ENCODE measurements around the gene LEPR.
"Not testable (repeated sequence)": the region's sequence is repeated elsewhere in the genome, so short reads cannot be mapped to it uniquely, and the experiment has no call there.

The LEPR gene

GRCh38 chr1:65437616-65438015 lies 17.1 kb downstream of the LEPR start:
- H3K27ac Mint-ChIP-seq, result no peak overlapping the region
- H3K27me3 Mint-ChIP-seq, result no peaks in the 10 kb centered on the region
- H3K9me3 Mint-ChIP-seq, result no peaks in the 10 kb centered on the region
- no peak overlapping the region for H3K4me3 Mint-ChIP-seq
- no peaks in the 10 kb centered on the region for H3K4me1 Mint-ChIP-seq (ENCODE audit: low read depth)
- peaks cover 15% of the 10 kb centered on the region for H3K36me3 Mint-ChIP-seq (ENCODE audit: low read depth)
- DNase-seq, result no peak

DNA sequence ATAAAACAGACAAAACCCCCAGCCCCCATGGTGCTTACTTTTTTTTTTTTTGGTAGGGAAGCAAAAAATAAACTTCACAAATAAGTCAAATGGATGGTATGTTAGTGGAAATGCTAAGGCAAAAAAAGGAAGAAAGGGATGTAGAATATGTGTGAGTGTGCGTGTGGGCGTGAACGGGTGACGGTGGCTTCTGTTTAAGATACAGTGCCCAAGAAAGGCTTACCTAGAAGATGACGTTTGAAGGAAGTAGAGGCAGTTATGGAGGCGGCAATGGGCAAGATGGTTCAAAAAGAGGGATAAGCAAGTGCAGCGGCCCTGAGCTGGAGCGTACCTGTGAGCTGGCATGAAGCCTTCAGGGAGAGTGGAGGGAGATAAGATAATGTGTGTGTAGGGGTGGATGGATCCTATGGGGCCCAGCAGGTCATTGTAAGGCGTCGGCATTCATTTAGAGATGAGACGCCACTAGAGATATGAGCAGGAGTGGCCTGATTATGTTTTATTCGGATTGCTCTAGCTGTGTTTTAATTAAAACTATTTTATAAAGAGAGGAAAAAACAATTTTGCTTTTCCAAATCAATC lies 19.9 kb downstream of the LEPR start:
- no peak for DNase-seq
- Mint-ChIP-seq H3K27ac (no peak overlapping the region), H3K36me3 (ENCODE audit: low read depth) (peaks cover 3% of the 10 kb centered on the region), H3K9me3 (no peaks in the 10 kb centered on the region), H3K27me3 (no peaks in the 10 kb centered on the region), H3K4me1 (ENCODE audit: low read depth) (no peaks in the 10 kb centered on the region), H3K4me3 (no peak overlapping the region)

GRCh38 chr1:65440915-65441314 lies 20.4 kb downstream of the LEPR start:
- Mint-ChIP-seq H3K4me3 (no peak overlapping the region), H3K9me3 (no peaks in the 10 kb centered on the region), H3K27me3 (no peaks in the 10 kb centered on the region), H3K27ac (no peak overlapping the region), H3K4me1 (ENCODE audit: low read depth) (no peaks in the 10 kb centered on the region), H3K36me3 (ENCODE audit: low read depth) (peaks cover 3% of the 10 kb centered on the region)
- no peak for DNase-seq

- H3K4me3 Mint-ChIP-seq, result no peak overlapping the region
- no peaks in the 10 kb centered on the region for H3K9me3 Mint-ChIP-seq
- H3K27ac Mint-ChIP-seq, result no peak overlapping the region
- H3K36me3 Mint-ChIP-seq (ENCODE audit: low read depth), result no peaks in the 10 kb centered on the region
- H3K27me3 Mint-ChIP-seq, result no peaks in the 10 kb centered on the region
- no peaks in the 10 kb centered on the region for H3K4me1 Mint-ChIP-seq (ENCODE audit: low read depth)
- DNase-seq, result no peak
These were observed 21.0 kb downstream of the LEPR start for GRCh38 chr1:65441464-65441863.

DNA sequence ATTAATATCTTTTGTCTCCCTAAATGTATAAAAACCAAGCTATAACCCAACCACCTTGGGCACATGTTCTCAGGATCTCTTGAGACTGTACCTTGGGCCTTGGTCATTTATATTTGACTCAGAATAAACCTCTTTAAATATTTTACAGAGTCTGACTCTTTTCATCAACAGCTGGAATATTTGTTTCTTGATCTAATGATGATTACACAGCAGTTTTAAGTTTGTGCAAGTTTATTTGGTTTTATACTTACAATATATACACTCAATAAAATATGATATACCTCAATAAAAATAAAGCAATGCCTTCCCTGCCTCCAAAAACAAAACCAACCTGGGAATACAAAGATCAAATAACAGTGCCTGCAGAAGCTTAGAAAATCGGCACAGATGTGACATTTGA lies 22.0 kb downstream of the LEPR start:
- no peak overlapping the region for H3K4me3 Mint-ChIP-seq
- no peaks in the 10 kb centered on the region for H3K9me3 Mint-ChIP-seq
- no peaks in the 10 kb centered on the region for H3K27me3 Mint-ChIP-seq
- no peaks in the 10 kb centered on the region for H3K36me3 Mint-ChIP-seq (ENCODE audit: low read depth)
- no peak for DNase-seq
- H3K4me1 Mint-ChIP-seq (ENCODE audit: low read depth), result no peaks in the 10 kb centered on the region
- H3K27ac Mint-ChIP-seq, result no peak overlapping the region

DNA sequence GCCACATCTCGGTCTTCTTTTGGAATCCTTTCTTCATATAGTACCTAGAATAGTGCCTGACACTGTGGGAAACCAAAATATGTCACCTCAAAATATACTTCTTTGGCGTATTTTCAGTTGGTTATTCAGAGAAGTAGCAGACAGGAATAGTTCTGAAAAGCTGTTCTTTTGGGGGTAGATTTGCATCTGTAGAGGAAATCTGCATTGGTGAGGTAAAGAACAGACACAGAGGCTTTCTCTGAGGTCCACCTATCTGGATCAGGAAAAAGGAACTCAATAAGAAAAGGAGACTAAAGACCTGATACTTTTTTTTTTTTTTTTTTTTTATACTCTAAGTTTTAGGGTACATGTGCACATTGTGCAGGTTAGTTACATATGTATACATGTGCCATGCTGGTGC lies 23.2 kb downstream of the LEPR start:
- Mint-ChIP-seq H3K4me3 (no peak overlapping the region), H3K36me3 (ENCODE audit: low read depth) (no peaks in the 10 kb centered on the region), H3K27ac (no peak overlapping the region), H3K4me1 (ENCODE audit: low read depth) (no peaks in the 10 kb centered on the region), H3K9me3 (no peaks in the 10 kb centered on the region), H3K27me3 (no peaks in the 10 kb centered on the region)
- no peak for DNase-seq

- Mint-ChIP-seq H3K4me3 (no peak overlapping the region), H3K9me3 (no peaks in the 10 kb centered on the region), H3K4me1 (ENCODE audit: low read depth) (no peaks in the 10 kb centered on the region), H3K27me3 (no peaks in the 10 kb centered on the region), H3K27ac (no peak overlapping the region), H3K36me3 (ENCODE audit: low read depth) (no peaks in the 10 kb centered on the region)
- DNase-seq, result no peak
These were observed 23.7 kb downstream of the LEPR start for GRCh38 chr1:65444128-65444640.

DNA sequence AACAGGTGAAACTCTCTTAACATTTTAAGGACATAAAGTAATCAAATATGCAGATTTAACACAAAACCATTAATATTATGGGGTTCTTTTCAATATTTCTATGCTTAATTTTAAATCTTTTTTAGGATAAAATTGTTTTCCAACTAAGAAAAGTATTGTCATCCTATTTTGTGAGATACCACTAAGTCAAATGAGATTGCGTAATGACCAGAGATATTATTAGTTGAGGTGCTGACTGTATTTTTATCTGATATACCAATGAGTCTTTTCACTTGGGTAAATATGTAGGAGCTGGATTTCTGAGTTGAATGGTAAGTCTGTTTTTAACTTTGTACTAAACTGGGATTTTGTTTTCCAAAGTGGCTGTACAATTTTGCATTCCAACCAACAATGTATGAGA lies 25.4 kb downstream of the LEPR start:
- Mint-ChIP-seq H3K4me3 (no peak overlapping the region), H3K4me1 (ENCODE audit: low read depth) (no peaks in the 10 kb centered on the region), H3K9me3 (no peaks in the 10 kb centered on the region), H3K27ac (no peak overlapping the region), H3K27me3 (no peaks in the 10 kb centered on the region), H3K36me3 (ENCODE audit: low read depth) (no peaks in the 10 kb centered on the region)
- DNase-seq, result no peak

DNA sequence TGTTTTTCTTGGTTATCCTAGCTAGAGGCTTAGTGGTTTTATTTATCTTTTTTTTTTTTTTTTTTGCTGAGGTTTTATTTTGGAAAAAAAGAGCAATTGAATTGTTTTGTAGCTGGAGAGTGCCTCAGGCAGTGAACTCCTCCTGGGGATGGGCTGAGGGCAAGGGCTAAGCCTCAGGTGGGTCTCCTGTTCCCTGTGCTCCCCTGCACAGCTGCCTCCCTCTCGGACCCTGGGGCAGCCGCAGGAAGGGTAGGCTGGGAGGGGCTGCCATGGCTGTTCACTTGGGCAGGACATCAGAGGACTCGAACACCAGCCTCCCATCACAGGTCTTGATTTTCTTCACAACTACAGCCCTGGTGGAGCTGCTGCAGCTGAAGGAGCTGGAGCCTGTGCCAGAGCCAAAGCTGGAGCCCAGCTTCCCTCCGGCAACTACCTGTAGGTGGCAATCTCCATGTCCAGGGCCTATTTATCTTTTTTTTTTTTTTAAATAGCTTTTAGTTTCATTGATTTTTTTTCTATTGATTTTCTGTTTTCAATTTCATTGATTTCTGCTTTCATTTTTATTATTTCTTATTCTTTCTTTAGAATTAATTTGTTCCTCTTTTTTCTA lies 28.9 kb downstream of the LEPR start:
- no peak for DNase-seq
- H3K27me3 Mint-ChIP-seq, result no peaks in the 10 kb centered on the region
- H3K27ac Mint-ChIP-seq, result no peak overlapping the region
- no peaks in the 10 kb centered on the region for H3K4me1 Mint-ChIP-seq (ENCODE audit: low read depth)
- H3K36me3 Mint-ChIP-seq (ENCODE audit: low read depth), result no peaks in the 10 kb centered on the region
- no peak overlapping the region for H3K4me3 Mint-ChIP-seq
- peaks cover 2% of the 10 kb centered on the region for H3K9me3 Mint-ChIP-seq

DNA sequence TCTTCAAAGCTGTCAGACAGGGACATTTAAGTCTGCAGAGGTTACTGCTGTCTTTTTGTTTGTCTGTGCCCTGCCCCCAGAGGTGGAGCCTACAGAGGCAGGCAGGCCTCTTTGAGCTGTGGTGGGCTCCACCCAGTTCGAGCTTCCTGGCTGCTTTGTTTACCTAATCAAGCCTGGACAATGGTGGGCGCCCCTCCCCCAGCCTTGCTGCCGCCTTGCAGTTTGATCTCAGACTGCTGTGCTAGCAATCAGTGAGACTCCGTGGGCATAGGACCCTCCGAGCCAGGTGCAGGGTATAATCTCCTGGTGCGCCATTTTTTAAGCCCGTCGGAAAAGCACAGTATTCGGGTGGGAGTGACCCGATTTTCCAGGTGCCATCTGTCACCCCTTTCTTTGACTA lies 35.2 kb downstream of the LEPR start:
- DNase-seq; H3K36me3 Mint-ChIP-seq (ENCODE audit: low read depth); H3K4me3 Mint-ChIP-seq; H3K27me3 Mint-ChIP-seq; H3K27ac Mint-ChIP-seq; H3K9me3 Mint-ChIP-seq: not testable (repeated sequence)
- peaks cover 16% of the 10 kb centered on the region for H3K4me1 Mint-ChIP-seq (ENCODE audit: low read depth)

- Mint-ChIP-seq H3K27me3 (no peaks in the 10 kb centered on the region), H3K36me3 (ENCODE audit: low read depth) (no peaks in the 10 kb centered on the region), H3K4me3 (no peak overlapping the region), H3K9me3 (peaks cover 10% of the 10 kb centered on the region), H3K27ac (no peak overlapping the region), H3K4me1 (ENCODE audit: low read depth) (peaks cover 16% of the 10 kb centered on the region)
- DNase-seq, result no peak
These were observed 36.0 kb downstream of the LEPR start for GRCh38 chr1:65456481-65456880.

- Mint-ChIP-seq H3K27me3 (no peaks in the 10 kb centered on the region), H3K9me3 (peaks cover 10% of the 10 kb centered on the region), H3K4me1 (ENCODE audit: low read depth) (peaks cover 16% of the 10 kb centered on the region), H3K36me3 (ENCODE audit: low read depth) (no peaks in the 10 kb centered on the region), H3K4me3 (no peak overlapping the region), H3K27ac (no peak overlapping the region)
- no peak for DNase-seq
These were observed 37.4 kb downstream of the LEPR start for GRCh38 chr1:65457868-65458267.

- H3K4me3 Mint-ChIP-seq, result no peak overlapping the region
- peaks cover 16% of the 10 kb centered on the region for H3K4me1 Mint-ChIP-seq (ENCODE audit: low read depth)
- H3K9me3 Mint-ChIP-seq, result peaks cover 10% of the 10 kb centered on the region
- DNase-seq, result no peak
- no peak overlapping the region for H3K27ac Mint-ChIP-seq
- H3K27me3 Mint-ChIP-seq, result no peaks in the 10 kb centered on the region
- H3K36me3 Mint-ChIP-seq (ENCODE audit: low read depth), result no peaks in the 10 kb centered on the region
These were observed 38.4 kb downstream of the LEPR start for GRCh38 chr1:65458730-65459396.

DNA sequence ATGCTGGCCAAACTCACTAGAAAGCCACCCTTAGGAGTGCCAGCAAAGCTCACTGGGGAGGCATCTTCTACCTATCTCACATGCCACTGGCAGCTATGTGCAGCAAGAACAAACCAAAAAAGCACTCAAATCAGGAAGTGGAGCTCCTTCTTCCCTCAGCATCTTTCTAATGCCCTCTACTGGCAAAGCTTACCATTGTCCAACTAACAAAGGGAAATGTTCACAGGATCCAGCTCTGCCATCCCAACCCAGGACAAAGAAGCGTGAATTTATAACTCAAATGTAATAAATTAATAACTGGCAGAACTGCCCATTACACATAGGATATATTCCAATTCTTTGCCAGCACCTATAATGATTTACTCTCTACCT lies 38.9 kb downstream of the LEPR start:
- Mint-ChIP-seq H3K9me3 (peaks cover 8% of the 10 kb centered on the region), H3K4me1 (ENCODE audit: low read depth) (peaks cover 16% of the 10 kb centered on the region), H3K27ac (no peak overlapping the region), H3K36me3 (ENCODE audit: low read depth) (no peaks in the 10 kb centered on the region), H3K4me3 (no peak overlapping the region), H3K27me3 (no peaks in the 10 kb centered on the region)
- DNase-seq, result no peak

- not testable (repeated sequence) for H3K4me1 Mint-ChIP-seq (ENCODE audit: low read depth); H3K27ac Mint-ChIP-seq; H3K9me3 Mint-ChIP-seq; H3K4me3 Mint-ChIP-seq; DNase-seq; H3K36me3 Mint-ChIP-seq (ENCODE audit: low read depth); H3K27me3 Mint-ChIP-seq
These were observed 45.4 kb downstream of the LEPR start for GRCh38 chr1:65465837-65466236.

Data from activated T-cell treated with anti-CD3 and anti-CD28 coated beads, Interleukin-2, amount 50 U/mL, for 24 hours (primary cell).